GM10248 (cell line): ENCODE measurements around the gene TM9SF2.

Source experiments
- CTCF ChIA-PET: fragments of 300-600 bp; sonication (Branson Sonifier 250); formaldehyde crosslinking; extraction: SDS; loops from one replicate; lab custom pipeline; 2021; ENCODE audit warnings: antibody characterized with exemption; lab: Yijun Ruan, JAX
- POLR2A ChIA-PET: fragments of 350-650 bp; sonication (Branson Sonifier 250); formaldehyde crosslinking; extraction: SDS; loops from one replicate; lab custom pipeline; 2020; ENCODE audit warnings: antibody characterized with exemption; lab: Yijun Ruan, JAX
- DNase-seq: peaks from one replicate; pipeline ENCODE4 v3.0.0; 2012; ENCODE audit errors: extremely low spot score
- CTCF ChIP-seq: IDR thresholded peaks from 2 replicates; pipeline ENCODE4 v1.5.1; 2012; ENCODE audit warnings: mild to moderate bottlenecking, low read depth; ENCODE audit errors: extremely low read depth, missing control alignments, control extremely low read depth

The TM9SF2 gene

GRCh38 chr13:99465454-99465853 is 35.8 kb upstream of the TM9SF2 start:
- no peak for TF ChIP-seq CTCF
- DNase-seq: no peak
- ChIA-PET CTCF (interaction anchor here (1.1 to 3.2 kb wide), 5 partner anchors 18 to 41 kb away, joined by 3 to 9 read pairs (median 7); no protein-coding TSS in a partner anchor), POLR2A (no interaction called here)

DNA sequence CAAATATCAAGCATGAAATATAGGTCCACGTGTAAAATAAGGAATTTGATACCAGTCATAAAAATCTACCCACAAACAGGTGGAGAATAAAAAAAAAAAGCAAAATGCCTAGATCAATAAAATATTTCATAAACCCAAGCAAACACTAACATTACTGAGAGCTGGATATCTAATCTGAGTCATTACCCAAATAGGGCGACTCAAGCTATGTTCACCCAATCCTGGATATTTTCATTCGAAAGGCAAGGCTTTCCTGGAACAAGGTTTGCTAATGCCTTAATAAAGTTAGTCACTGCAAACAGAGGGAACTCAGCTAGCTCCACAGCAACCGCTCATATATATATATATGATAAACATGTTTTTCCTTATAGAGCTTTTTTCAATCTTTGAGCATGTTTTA is 33.5 kb upstream of the TM9SF2 start:
- TF ChIP-seq CTCF: no peak
- no peak for DNase-seq
- ChIA-PET POLR2A (no interaction called here), CTCF (interaction anchor here (0.6 to 3.2 kb wide), 5 partner anchors 25 to 1022 kb away, joined by 3 to 11 read pairs (median 5); no protein-coding TSS in a partner anchor)

DNA sequence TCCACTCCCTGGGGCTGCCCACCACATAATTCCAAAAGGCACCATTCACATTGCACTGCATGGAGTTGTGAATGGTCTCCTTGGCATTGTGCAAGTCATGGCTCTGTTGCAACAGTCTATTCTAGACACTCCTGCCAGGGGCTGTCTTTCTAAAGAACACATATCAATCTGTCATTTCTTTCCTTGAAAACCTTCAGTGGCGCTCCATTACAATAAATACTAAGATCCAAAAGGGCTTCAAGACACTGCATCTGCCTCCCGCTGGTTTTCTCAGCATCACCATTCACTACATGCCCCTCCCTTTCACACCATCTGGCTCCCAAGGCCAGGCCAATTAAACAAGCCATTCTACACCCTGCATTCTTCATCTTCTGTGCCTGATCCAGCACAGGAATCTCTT is 32.2 kb upstream of the TM9SF2 start:
- CTCF ChIA-PET: interaction anchor here (1.5 kb wide), 1 partner anchor 199 kb away, joined by 3 read pairs; no protein-coding TSS in a partner anchor
- DNase-seq: no peak
- POLR2A ChIA-PET: no interaction called here
- TF ChIP-seq CTCF: no peak

DNA sequence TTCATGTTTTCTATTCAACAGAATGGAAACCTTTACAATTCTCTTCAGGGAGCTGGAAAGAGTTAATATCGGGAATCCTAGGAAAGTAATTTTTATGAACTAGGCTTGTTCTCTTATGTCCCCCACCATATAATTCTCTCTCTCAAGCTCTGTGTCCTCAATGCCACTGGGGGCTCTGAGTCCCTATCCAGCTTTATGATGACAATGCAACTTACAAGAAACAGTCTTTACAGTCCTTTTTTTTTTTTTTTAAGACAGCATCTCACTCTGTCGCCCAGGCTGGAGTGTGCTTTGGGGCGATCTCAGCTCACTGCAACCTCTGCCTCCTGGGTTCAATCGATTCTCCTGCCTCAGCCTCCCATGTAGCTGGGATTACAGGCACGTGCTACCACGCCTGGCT is 31.2 kb upstream of the TM9SF2 start:
- no peak for DNase-seq
- TF ChIP-seq CTCF: no peak
- ChIA-PET CTCF (interaction anchor here (1.4 kb wide), 1 partner anchor 9 kb away, joined by 3 read pairs; no protein-coding TSS in a partner anchor), POLR2A (no interaction called here)

GRCh38 chr13:99471221-99472121 is 29.8 kb upstream of the TM9SF2 start:
- ChIA-PET CTCF (interaction anchor here (1.3 to 2.2 kb wide), 4 partner anchors 9 to 84 kb away, joined by 4 to 13 read pairs (median 4); partner anchors contain the start of gene TM9SF2), POLR2A (no interaction called here)
- no peak for DNase-seq
- TF ChIP-seq CTCF: no peak

DNA sequence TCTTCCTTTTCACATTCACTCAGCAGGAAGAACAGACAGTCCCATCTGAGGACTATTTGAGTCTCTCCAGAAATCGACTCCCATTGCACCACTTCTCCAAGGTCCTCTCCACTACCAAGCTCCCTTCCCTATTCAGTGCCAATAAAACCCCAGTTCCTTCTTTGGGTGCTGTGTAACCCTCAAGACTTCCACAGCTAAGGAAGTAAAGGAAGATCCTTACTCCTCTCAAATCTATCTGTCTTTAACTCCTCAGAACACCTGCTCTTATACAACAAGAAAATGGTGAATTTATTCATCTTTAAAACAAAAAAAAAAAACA is 29.2 kb upstream of the TM9SF2 start:
- POLR2A ChIA-PET: no interaction called here
- DNase-seq: no peak
- CTCF ChIA-PET: interaction anchor here (0.9 to 2.2 kb wide), 5 partner anchors 10 to 85 kb away, joined by 3 to 13 read pairs (median 4); partner anchors contain the start of gene TM9SF2
- TF ChIP-seq CTCF: no peak
